A673 (cell line): ENCODE results near the gene ITIH5.

Source experiments
- CTCF ChIP-seq: fragments of 300-800, 200-600 bp; sonication (generic); conservative IDR thresholded peaks from 2 replicates; pipeline ENCODE4 v1.5.1; 2017; ENCODE audit warnings: low read depth, mild to moderate bottlenecking, antibody characterized with exemption, low read length, moderate library complexity, mixed read lengths
- EZH2 ChIP-seq: fragments of 200-600 bp; sonication (generic); IDR thresholded peaks from 2 replicates; pipeline ENCODE4 v1.6.1; 2017; ENCODE audit warnings: borderline replicate concordance, low read depth, mild to moderate bottlenecking, mixed read lengths, antibody characterized with exemption, low read length; ENCODE audit not compliant: poor library complexity, severe bottlenecking

GRCh38 chr10:7618461-7618860 is 48.3 kb downstream of the ITIH5 start:
- no peak for TF ChIP-seq EZH2
- no peak for TF ChIP-seq CTCF
